Uterus (tissue), 4 donors: ENCODE measurements around the gene LRRC59. TPM values are rescaled to one million over a fixed set of nuclear protein-coding genes. Genes with fewer than 3 reads are reported as not detected.

Source experiments
- DNase-seq, 2 donors: peaks; one replicate each; pipeline ENCODE4 v3.0.0-alpha.2; 2019 to 2020
- H3K27ac ChIP-seq, 2 donors: fragments of 200-600 bp; sonication (generic); 1 replicate in 1 of 2; 2 replicates in 1 of 2; pipeline ENCODE4 v1.5.1; 2016 to 2018
- H3K27me3 ChIP-seq, 2 donors: fragments of 200-600 bp; sonication (generic); one replicate each; pipeline ENCODE4 v1.5.1; 2018 to 2019; ENCODE audit warnings: control low read depth in 1 of 2
- H3K36me3 ChIP-seq, 2 donors: fragments of 200-600 bp; sonication (generic); one replicate each; pipeline ENCODE4 v1.5.1; 2019; ENCODE audit warnings: control low read depth in 1 of 2
- H3K4me1 ChIP-seq, 2 donors: fragments of 200-600 bp; sonication (generic); one replicate each; pipeline ENCODE4 v1.5.1; 2018 to 2019; ENCODE audit warnings: control low read depth in 1 of 2
- H3K4me3 ChIP-seq, 2 donors: fragments of 200-600 bp; sonication (generic); 1 replicate in 1 of 2; 2 replicates in 1 of 2; pipeline ENCODE4 v1.5.1; 2018 to 2019; ENCODE audit warnings: mild to moderate bottlenecking in 1 of 2
- H3K9me3 ChIP-seq, 2 donors: fragments of 200-600 bp; sonication (generic); one replicate each; pipeline ENCODE4 v1.5.1; 2019; ENCODE audit warnings: control low read depth in 1 of 2
- POLR2A ChIP-seq, 2 donors: fragments of 450-650 bp; IDR thresholded peaks; one replicate each; pipeline ENCODE4 v1.6.1; 2016; ENCODE audit warnings: antibody characterized with exemption in 2 of 2, mild to moderate bottlenecking in 1 of 2, moderate library complexity in 1 of 2
- intact Hi-C: fragments of 100-400 bp; cut with DNase I; formaldehyde crosslinking; loops from one replicate; pipeline ENCODE4 v1.15.1; 2023; ENCODE audit warnings: low total_unique reads
- total RNA-seq, 4 donors: library from RNA; depleted of rRNA in 3 of 4; stranded (reverse); fragments of >200 nt in 3 of 4; gene quantifications; one replicate each; pipeline versions ENCODE4 v1.1.0 to v1.2.4, GENCODE V29; 2014 to 2023
- TF ChIP-seq, protein P1 (sequence below), 4 experiments: fragments of 200-600 bp in 2 of 4; fragments of 450-650 bp in 2 of 4; sonication (generic) in 2 of 4; IDR thresholded peaks; one replicate each; pipeline ENCODE4 v1.5.1; 2016 to 2019; ENCODE audit warnings: antibody characterized with exemption in 4 of 4, mild to moderate bottlenecking in 2 of 4, moderate library complexity in 1 of 4
- donor health status: DM: yes; HTN: yes; CAD: no.

Gene LRRC59
- total RNA-seq, 4 donors from 2014 or later = 24.1 to 62.4 (median 47.1) TPM

DNA sequence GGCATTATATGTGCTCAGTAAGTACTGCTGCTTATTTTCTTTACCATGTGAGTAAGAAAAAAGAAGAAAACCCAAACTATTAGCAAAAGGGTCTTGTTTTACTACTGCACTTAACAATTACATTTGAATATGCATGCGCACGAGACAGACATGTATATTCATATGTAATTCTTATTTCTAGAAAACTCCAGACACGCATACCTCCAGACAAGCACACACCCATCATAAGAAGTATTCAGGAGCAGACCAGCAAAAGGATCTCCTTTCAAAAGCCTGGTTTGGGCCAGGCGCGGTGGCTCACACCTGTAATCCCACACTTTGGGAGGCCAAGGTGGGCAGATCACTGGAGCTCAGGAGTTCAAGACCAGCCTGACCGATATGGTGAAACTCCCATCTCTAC is 7.8 kb downstream of the LRRC59 start:
- Histone ChIP-seq H3K4me1 (no peaks in the 10 kb centered on the region), H3K4me3 (no peak overlapping the region), H3K27me3 (no peaks in the 10 kb centered on the region), H3K9me3 (no peaks in the 10 kb centered on the region), H3K36me3 (no peaks in the 10 kb centered on the region), H3K27ac (no peak overlapping the region)
- no peak for TF ChIP-seq POLR2A (IDR thresholded peaks at IDR 0.05)
- TF ChIP-seq, protein P1, sequence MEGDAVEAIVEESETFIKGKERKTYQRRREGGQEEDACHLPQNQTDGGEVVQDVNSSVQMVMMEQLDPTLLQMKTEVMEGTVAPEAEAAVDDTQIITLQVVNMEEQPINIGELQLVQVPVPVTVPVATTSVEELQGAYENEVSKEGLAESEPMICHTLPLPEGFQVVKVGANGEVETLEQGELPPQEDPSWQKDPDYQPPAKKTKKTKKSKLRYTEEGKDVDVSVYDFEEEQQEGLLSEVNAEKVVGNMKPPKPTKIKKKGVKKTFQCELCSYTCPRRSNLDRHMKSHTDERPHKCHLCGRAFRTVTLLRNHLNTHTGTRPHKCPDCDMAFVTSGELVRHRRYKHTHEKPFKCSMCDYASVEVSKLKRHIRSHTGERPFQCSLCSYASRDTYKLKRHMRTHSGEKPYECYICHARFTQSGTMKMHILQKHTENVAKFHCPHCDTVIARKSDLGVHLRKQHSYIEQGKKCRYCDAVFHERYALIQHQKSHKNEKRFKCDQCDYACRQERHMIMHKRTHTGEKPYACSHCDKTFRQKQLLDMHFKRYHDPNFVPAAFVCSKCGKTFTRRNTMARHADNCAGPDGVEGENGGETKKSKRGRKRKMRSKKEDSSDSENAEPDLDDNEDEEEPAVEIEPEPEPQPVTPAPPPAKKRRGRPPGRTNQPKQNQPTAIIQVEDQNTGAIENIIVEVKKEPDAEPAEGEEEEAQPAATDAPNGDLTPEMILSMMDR (IDR thresholded peaks at IDR 0.05) = no peak
- intact Hi-C loops = no loop called here
- no peak for DNase-seq

- no peak for TF ChIP-seq POLR2A (IDR thresholded peaks at IDR 0.05)
- TF ChIP-seq, protein P1 (IDR thresholded peaks at IDR 0.05) = no peak
- no peak overlapping the region for H3K27ac ChIP-seq
- H3K4me1 ChIP-seq = no peaks in the 10 kb centered on the region
- no peaks in the 10 kb centered on the region for H3K27me3 ChIP-seq
- no peaks in the 10 kb centered on the region for H3K36me3 ChIP-seq
- no peak for DNase-seq
- intact Hi-C loops = no loop called here
- H3K9me3 ChIP-seq = no peaks in the 10 kb centered on the region
- H3K4me3 ChIP-seq = no peak overlapping the region
These were observed 8.6 kb downstream of the LRRC59 start for GRCh38 chr17:50388728-50389127.

DNA sequence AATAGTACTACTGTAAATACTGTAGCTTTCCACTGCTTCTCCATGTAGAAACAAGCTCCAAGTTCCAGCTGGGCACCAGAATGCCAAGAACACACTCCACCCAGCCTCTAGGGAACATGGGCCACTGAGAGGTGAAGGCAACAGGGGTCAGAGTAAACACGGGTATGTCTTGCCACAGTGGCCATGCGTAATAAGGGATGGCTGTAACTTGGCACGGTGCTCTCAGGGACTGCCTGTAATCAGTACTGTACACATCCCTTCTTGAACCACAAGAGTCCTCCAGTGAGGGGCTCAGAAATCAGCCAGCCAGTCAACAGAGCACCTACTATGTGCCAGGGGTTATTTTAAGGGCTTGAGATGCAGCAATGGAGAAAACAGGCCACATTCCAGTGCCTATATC is 10.8 kb downstream of the LRRC59 start:
- Histone ChIP-seq H3K36me3 (no peaks in the 10 kb centered on the region), H3K4me1 (no peaks in the 10 kb centered on the region)
- DNase-seq = no peak

GRCh38 chr17:50382931-50383330 is 14.4 kb downstream of the LRRC59 start:
- intact Hi-C loops = no loop called here
- no peaks in the 10 kb centered on the region for H3K4me1 ChIP-seq
- no peak for DNase-seq
- H3K27ac ChIP-seq = no peak overlapping the region
- H3K27me3 ChIP-seq = no peaks in the 10 kb centered on the region
- no peak overlapping the region for H3K4me3 ChIP-seq
- H3K36me3 ChIP-seq = no peaks in the 10 kb centered on the region
- no peaks in the 10 kb centered on the region for H3K9me3 ChIP-seq
- no peak for TF ChIP-seq POLR2A (IDR thresholded peaks at IDR 0.05)
- TF ChIP-seq, protein P1 (IDR thresholded peaks at IDR 0.05) = no peak

More for the DNA sequence above, 10.8 kb downstream of the LRRC59 start:
- intact Hi-C loops = no loop called here
- Histone ChIP-seq H3K27ac (no peak overlapping the region), H3K9me3 (no peaks in the 10 kb centered on the region), H3K4me3 (no peak overlapping the region), H3K27me3 (no peaks in the 10 kb centered on the region)
- no peak for TF ChIP-seq POLR2A (IDR thresholded peaks at IDR 0.05)
- TF ChIP-seq, protein P1 (IDR thresholded peaks at IDR 0.05) = no peak

- Histone ChIP-seq H3K27ac (no peak overlapping the region), H3K9me3 (no peaks in the 10 kb centered on the region), H3K4me1 (no peaks in the 10 kb centered on the region), H3K36me3 (no peaks in the 10 kb centered on the region), H3K4me3 (no peak overlapping the region), H3K27me3 (no peaks in the 10 kb centered on the region)
- no peak for TF ChIP-seq POLR2A (IDR thresholded peaks at IDR 0.05)
- TF ChIP-seq, protein P1 (IDR thresholded peaks at IDR 0.05) = no peak
- intact Hi-C loops = no loop called here
- DNase-seq = no peak
These were observed 15.4 kb downstream of the LRRC59 start for GRCh38 chr17:50381920-50382319.
